Measurements from ENCODE around the gene KCNK6. TPM values are rescaled to one million over a fixed set of nuclear protein-coding genes. Genes with fewer than 3 reads are reported as not detected.

The KCNK6 gene
- total RNA-seq, 4 donors from 2014 or later, result 2.3 to 13.0 (median 4.2) TPM

GRCh38 chr19:38381138-38381537 lies 61.5 kb downstream of the KCNK6 start:
- TF ChIP-seq EP300 (IDR thresholded peaks at IDR 0.05), result no peak
- TF ChIP-seq POLR2AphosphoS5 (IDR thresholded peaks at IDR 0.05), result no peak
- TF ChIP-seq POLR2A (IDR thresholded peaks at IDR 0.05; ENCODE audit: low read depth), result no peak
- no peak for TF ChIP-seq CTCF (IDR thresholded peaks at IDR 0.05)
- Histone ChIP-seq H3K36me3 (peaks cover 43 to 99% (median 97%) of the 10 kb centered on the region in 4 donors), H3K27ac (replicated peaks in 1 of 4) (no peak overlapping the region), H3K9me3 (no peaks in the 10 kb centered on the region), H3K4me3 (no peak overlapping the region), H3K4me1 (peaks cover 14 to 27% (median 21%) of the 10 kb centered on the region in 4 donors), H3K27me3 (peaks cover 0 to 51% (median 0%) of the 10 kb centered on the region in 4 donors)
- intact Hi-C loops (cut with DNase I), result no loop called here
- no peak for DNase-seq (ENCODE audit: extremely low spot score)
- 95% methylated on average over 9 of the region's 9 CpGs for WGBS

Small RNAs within 50 kb of the gene (small RNA-seq; reads per million reads assigned to genes)
- 0 reads per million in 3 donors for gene RF00019

Other genes with a start within 250 kb of the KCNK6 start
- gene DPF1, start 95.6 kb upstream of the KCNK6 start, total RNA-seq, result under 1 TPM in 2 of 4 donors, not detected in 2; 0.17 to 0.83 TPM
- 100 to 1,000 TPM; 217 to 794 (median 445) TPM for gene PPP1R14A, start 63.5 kb upstream of the KCNK6 start, total RNA-seq
- gene SPINT2, start 55.3 kb upstream of the KCNK6 start, total RNA-seq, result 10 to 100 TPM in 3 of 4 donors, 1 to 10 TPM in 1; 5.0 to 13.4 (median 11.4) TPM
- 1 to 10 TPM; 7.8 to 8.6 (median 8.1) TPM for gene C19orf33, start 15.6 kb upstream of the KCNK6 start, total RNA-seq
- gene YIF1B, start 3.9 kb upstream of the KCNK6 start, total RNA-seq, result 10 to 100 TPM; 10.8 to 26.5 (median 21.5) TPM
- 1 to 10 TPM; 2.3 to 6.6 (median 3.4) TPM for gene CATSPERG, start 16.0 kb downstream of the KCNK6 start, total RNA-seq
- gene PSMD8, start 54.7 kb downstream of the KCNK6 start, total RNA-seq, result 100 to 1,000 TPM; 145 to 259 (median 212) TPM
- gene GGN, start 68.2 kb downstream of the KCNK6 start, total RNA-seq, result 1 to 10 TPM in 1 of 4 donors, under 1 TPM in 2, not detected in 1; 0.33 to 2.2 (median 0.91) TPM
- under 1 TPM; 0.46 to 0.83 (median 0.59) TPM for gene SPRED3, start 68.9 kb downstream of the KCNK6 start, total RNA-seq
- 10 to 100 TPM; 16.2 to 22.0 (median 19.7) TPM for gene FAM98C, start 83.2 kb downstream of the KCNK6 start, total RNA-seq
- gene RASGRP4, start 106.4 kb downstream of the KCNK6 start, total RNA-seq, result 1 to 10 TPM; 3.2 to 7.8 (median 4.4) TPM
- 1 to 10 TPM in 3 of 4 donors, under 1 TPM in 1; 0.99 to 4.0 (median 2.7) TPM for gene RYR1, start 113.8 kb downstream of the KCNK6 start, total RNA-seq